ENCODE data around the gene WDR87. TPM values are rescaled to one million over a fixed set of nuclear protein-coding genes. Genes with fewer than 3 reads are reported as not detected.

Gene WDR87
- total and polyA plus RNA-seq, 2 of the 8 experiments (the other 6 are each of a cell fraction or from before 2014, with no cell fraction given), result not detected

DNA sequence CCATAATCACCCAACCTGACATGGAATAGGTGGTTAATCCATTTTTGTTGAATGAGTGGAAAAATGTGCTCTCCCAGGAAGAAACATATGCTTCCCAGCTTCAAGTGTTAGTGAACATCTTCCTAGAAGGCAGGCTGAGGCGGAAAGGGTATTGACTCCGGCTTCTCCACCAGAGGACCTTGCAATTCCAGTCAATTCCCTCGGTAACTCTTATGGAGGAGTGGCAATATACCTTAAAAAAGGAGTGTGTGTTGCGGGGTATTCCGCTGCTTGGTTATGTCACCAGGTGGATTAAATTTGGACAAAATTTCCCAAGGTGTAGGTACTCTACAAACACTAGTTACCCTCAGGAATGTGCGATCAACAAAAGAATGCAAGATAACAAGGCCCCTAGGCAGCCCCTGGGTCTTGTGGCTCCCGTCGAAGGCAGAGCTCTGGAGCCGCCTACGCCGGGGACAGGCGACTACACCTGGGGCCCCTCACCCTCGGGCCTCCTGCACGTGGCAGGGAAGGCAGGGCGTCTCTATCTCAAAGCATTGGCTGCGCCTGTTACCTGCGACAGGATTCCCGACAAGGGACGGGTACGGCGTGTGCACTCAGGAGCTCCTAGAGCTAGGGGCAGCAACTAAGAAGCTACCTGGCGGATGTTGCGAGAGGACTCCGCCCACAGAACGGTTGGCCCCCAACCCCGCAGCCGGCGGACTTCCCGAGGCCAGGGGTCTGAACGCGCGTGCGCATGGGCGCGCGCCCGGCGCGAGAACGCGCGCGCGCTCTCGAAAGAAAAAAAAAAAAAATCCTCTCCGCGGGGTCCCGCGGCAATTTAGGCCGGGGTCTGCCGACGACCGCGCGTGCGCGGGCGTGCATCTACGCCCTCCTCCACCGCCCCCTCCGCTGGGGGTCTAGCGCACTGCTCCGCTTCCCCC lies at the start of gene WDR87 (continued):
- TF ChIP-seq POLR2AphosphoS5 (IDR thresholded peaks at IDR 0.05; ENCODE audit: low read depth, low read length) (peak; percentile 92), KDM5A (IDR thresholded peaks at IDR 0.05; ENCODE audit: low read length) (peak; percentile 74; the same call in 1 of the 2 replicates), SP2 (IDR thresholded peaks at IDR 0.05; ENCODE audit: low read length) (no peak), RAD21 (IDR thresholded peaks at IDR 0.05 in 1 of 2, conservative IDR thresholded peaks at IDR 0.05 in 1 of 2; ENCODE audit: low read depth in 2 of 2, low read length in 2 of 2) (peak in 1 of 2 experiments; percentile 24; a peak in 1 of 4 replicates), TBP (IDR thresholded peaks at IDR 0.05; ENCODE audit: low read depth, low read length) (peak; percentile 56; the same call in 1 of the 2 replicates), ASH2L (IDR thresholded peaks at IDR 0.05; ENCODE audit: low read length) (peak; percentile 86), NRF1 (IDR thresholded peaks at IDR 0.05; ENCODE audit: low read depth, low read length) (peak; percentile 72), PHF8 (conservative IDR thresholded peaks at IDR 0.05; ENCODE audit: low read depth, low read length) (peak; percentile 72), POU5F1 (IDR thresholded peaks at IDR 0.05; ENCODE audit: low read depth, low read length) (no peak), RNF2 (IDR thresholded peaks at IDR 0.05; ENCODE audit: borderline replicate concordance, low read depth, low read length, missing control alignments, poor library complexity, severe bottlenecking) (no peak), RBBP5 (IDR thresholded peaks at IDR 0.05; ENCODE audit: borderline replicate concordance, low read depth, low read length) (peak; percentile 80; the same call in 1 of the 2 replicates), EGR1 (IDR thresholded peaks at IDR 0.05; ENCODE audit: borderline replicate concordance, low read depth, low read length) (peak; percentile 50; the same call in 1 of the 2 replicates), CREB1 (IDR thresholded peaks at IDR 0.05) (peak; percentile 33; the same call in 1 of the 2 replicates), TAF7 (optimal IDR thresholded peaks at IDR 0.05; ENCODE audit: borderline replicate concordance, low read depth, low read length) (peak; percentile 18), KDM4A (IDR thresholded peaks at IDR 0.05; ENCODE audit: low read depth, low read length, severe bottlenecking) (peak; percentile 5)

Data from H1 (cell line).